HG03354 (cell line): Measurements from ENCODE around the gene MDM4.

Experiments
- ATAC-seq: cut with Tn5 transposase; IDR thresholded peaks from one replicate; pipeline ENCODE4 v1.9.1; 2021; ENCODE audit warnings: mild to moderate bottlenecking; ENCODE audit not compliant: unreplicated experiment, poor library complexity, severe bottlenecking

Gene MDM4

DNA sequence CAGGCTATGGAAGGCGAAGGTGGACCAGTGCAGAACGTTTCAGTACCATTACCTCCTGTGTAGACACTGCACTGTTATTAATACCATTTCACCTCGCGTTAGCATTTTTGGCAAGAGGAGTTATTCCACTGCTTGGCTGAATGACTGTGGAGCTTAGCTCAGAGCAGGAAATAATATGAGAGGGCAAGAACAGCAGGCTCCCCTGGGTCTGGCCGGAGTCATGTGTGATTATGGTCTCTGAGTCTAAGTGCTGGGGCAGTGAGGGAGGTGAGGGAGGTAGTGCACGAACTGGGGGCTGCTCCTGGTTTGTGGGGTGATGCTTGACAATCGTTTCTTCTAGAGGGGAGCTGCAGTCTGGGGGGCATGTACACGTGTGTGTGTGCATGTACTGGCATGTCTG lies 82.9 kb downstream of the MDM4 start:
- no peak for ATAC-seq

DNA sequence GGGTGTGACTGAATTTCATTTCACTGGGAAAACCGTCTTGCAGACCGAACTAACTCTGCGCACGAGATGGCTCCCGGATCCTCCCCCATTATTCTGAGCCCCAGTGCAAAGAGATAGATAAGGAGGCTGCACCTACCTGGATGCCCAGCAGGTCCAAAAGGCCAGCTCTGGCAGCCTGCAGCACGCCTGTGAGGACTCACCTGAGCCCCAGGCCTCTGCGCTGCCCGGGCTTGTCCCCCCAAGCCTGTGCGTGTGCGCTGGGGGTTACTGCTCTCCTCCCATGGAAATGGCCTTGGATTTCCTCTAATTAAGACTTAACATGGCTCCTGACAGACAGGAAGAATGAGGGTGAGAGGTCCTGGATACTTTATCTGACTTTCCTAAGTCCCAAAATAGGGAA lies 83.4 kb downstream of the MDM4 start:
- ATAC-seq = no peak

- ATAC-seq = no peak
Measured at GRCh38 chr1:204600203-204600602, 84.0 kb downstream of the MDM4 start.

DNA sequence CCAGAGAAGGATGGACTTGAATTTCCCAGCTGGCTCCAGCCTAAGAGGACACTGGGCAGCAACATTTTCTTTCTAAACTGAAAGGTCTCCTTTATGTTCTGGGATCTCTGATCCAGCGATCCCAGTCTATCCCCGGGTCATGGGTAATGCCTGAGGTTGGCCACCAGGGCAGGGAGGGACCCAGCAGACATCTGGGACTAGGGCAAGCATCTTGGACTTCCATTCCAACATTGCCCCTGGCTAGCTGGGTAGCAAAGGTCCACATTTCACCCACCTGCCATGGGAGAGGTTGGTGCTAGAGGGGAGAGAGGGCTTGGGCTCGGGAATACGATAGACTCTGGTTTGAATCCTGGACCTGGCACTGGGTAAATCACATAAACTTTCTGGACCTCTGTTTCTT lies 84.8 kb downstream of the MDM4 start:
- no peak for ATAC-seq

GRCh38 chr1:204602111-204602579 lies 85.9 kb downstream of the MDM4 start:
- ATAC-seq = no peak

DNA sequence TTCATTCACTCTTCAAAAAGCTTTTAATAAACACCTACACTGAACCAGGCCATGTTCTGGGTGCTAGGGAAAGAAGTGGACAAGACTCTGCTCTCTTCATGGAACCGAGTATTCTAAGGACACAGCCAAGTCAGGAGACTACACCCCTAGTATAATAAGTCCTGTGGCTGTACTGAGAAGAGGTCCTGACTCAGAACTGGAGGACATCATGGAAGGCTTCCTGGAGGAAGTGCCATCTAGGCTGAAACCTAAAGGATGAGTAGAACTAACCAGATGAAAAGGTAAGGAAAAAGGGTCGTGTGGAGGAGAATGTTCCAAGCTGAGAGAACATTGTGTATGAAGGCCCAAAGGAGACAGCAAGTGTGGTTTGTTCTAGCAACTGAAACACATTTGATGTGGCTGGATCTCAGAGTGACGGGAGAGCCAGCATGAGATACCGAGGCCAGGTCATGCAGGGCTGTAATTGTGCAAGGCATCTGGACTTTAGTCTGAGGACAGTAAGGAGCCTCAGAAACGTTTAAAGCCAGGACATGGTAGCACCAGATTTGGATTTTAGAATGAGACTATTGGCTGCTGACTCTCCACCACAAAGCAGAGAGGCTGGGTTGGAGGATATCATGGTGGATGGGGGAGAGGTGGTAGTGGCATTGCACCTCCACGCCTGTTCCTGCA lies 86.8 kb downstream of the MDM4 start:
- no peak for ATAC-seq

DNA sequence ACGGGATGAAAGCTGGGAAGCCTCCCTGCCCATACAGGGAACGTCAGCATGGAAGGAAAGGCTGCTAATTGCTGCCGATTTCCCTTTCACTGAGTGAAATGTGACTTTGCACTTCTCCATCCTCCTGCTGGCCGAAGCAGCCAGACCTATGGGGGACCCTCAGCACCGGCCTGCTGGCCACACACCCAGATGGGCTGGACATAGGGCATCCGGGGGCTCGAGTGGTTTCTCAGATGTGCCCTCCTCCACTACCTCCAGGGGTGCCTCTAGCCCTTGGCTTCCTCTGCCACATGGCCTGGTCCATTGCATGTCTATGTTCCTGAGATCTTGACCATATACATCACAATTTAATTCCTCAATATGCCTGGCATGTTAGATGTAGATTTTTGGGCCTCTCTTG lies 89.6 kb downstream of the MDM4 start:
- no peak for ATAC-seq
